Mesothelial cell of epicardium (in vitro differentiated cells): Measurements from ENCODE around the gene CES3. TPM values are rescaled to one million over a fixed set of nuclear protein-coding genes. Genes with fewer than 3 reads are reported as not detected.
"Not testable (repeated sequence)": the region's sequence is repeated elsewhere in the genome, so short reads cannot be mapped to it uniquely, and the experiment has no call there.

Experiments
- DNase-seq, 2 experiments: peaks; one replicate each; pipeline ENCODE4 v3.0.0; 2021; ENCODE audit warnings: low spot score in 2 of 2; ENCODE audit not compliant: unreplicated experiment in 2 of 2
- H3K27ac Mint-ChIP-seq: 2 replicates; pipeline ENCODE4 v1.8.0; 2021; ENCODE audit warnings: mixed read lengths
- H3K27me3 Mint-ChIP-seq: 2 replicates; pipeline ENCODE4 v1.8.0; 2021; ENCODE audit warnings: low read depth, mixed read lengths
- H3K36me3 Mint-ChIP-seq: 2 replicates; pipeline ENCODE4 v1.8.0; 2021; ENCODE audit warnings: mixed read lengths
- H3K4me1 Mint-ChIP-seq: 2 replicates; pipeline ENCODE4 v1.8.0; 2021; ENCODE audit warnings: mixed read lengths
- H3K4me3 Mint-ChIP-seq: 2 replicates; pipeline ENCODE4 v1.8.0; 2021; ENCODE audit warnings: mild to moderate bottlenecking, moderate library complexity, mixed read lengths
- H3K9me3 Mint-ChIP-seq: 2 replicates; pipeline ENCODE4 v1.8.0; 2021; ENCODE audit warnings: mixed read lengths
- CTCF ChIP-seq: fragments of 200-600 bp; sonication (generic); IDR thresholded peaks from one replicate; pipeline ENCODE4 v1.5.0; 2021; ENCODE audit warnings: antibody characterized with exemption; ENCODE audit not compliant: unreplicated experiment
- total RNA-seq: library from RNA; stranded (reverse); gene quantifications from 3 replicates; pipeline ENCODE4 v1.2.1, GENCODE V29; 2021

The CES3 gene
- total RNA-seq, 1 donor from 2014 or later, result 5.1 TPM

DNA sequence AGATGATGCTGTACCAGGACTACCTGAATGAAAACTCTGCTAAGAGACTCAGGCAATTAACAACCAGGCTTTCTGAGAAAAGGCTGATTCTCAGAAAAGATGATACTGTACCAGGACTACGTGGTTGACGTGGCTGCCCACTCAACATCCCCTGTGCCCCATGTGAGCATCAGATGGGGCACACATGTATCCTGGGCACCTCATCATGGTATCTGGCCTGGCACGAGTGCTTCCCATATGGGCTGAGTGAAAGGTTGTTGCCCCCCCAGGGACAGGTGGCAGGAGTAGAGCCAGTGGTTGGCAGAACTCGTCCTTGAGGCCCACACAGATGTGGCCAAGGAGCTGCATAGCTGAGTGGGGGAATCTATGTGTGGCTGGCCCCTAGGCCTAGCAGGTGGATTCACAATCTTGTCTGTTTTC, 23.8 kb downstream of the CES3 start:
- no peak for DNase-seq
- Mint-ChIP-seq H3K27me3 (peaks cover 10% of the 10 kb centered on the region), H3K9me3 (no peaks in the 10 kb centered on the region), H3K4me3 (no peak overlapping the region), H3K36me3 (no peaks in the 10 kb centered on the region), H3K27ac (no peak overlapping the region), H3K4me1 (no peaks in the 10 kb centered on the region)
- no peak for TF ChIP-seq CTCF

DNA sequence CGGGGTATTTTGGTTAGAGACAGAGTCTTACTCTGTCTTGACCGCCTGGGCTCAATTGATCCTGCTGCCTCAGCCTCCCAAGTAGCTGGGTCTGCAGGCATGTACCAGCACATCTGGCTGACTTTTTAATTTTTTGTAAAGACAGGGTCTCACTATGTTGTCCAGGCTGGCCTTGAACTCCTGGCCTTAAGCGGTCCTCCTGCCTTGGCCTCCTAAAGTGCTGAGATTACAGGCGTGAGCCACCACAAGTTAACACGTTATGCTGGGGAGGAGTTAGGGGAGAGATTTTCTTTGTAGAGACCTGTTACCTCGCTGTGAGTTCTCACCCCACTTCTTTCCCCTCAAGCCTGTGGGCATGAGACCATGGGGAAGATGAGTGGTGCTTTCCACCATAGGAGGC, 25.5 kb downstream of the CES3 start:
- H3K4me3 Mint-ChIP-seq, result no peak overlapping the region
- peaks cover 3% of the 10 kb centered on the region for H3K27me3 Mint-ChIP-seq
- TF ChIP-seq CTCF, result no peak
- H3K27ac Mint-ChIP-seq, result no peak overlapping the region
- H3K4me1 Mint-ChIP-seq, result no peaks in the 10 kb centered on the region
- H3K36me3 Mint-ChIP-seq, result no peaks in the 10 kb centered on the region
- no peak for DNase-seq
- no peaks in the 10 kb centered on the region for H3K9me3 Mint-ChIP-seq

DNA sequence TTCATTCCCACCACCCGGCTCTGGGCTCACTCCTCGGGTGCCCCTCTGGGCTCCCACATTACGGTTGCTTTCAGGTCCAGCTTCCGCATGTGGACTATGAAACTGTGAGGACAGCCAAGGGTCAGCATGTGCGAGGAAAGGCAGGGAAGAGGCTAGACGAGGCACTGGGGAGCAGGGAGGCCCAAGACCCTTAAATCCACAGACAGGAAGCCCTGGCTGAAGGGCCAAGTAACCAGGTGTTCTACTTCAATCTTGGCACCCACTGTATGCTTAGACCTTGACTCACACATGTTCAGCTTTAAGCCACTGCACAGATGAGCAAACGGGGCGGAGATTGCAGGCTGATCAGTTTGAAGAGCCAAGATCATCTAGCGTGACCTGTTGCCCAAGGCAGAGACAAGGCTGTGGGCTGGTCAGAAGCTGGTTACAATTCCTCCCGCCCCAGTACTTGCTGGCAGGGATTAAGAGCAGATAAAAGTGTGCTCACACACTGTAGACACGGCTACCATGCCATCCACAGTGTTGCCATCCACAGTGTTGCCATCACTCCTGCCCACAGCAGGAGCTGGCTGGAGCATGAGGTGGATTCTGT, 27.2 kb downstream of the CES3 start, which contains the start of gene CES4A:
Gene CES4A, plus strand, starts transcription at position 393 of the 592 bp plus-strand sequence. Its CDS starts 184 bp downstream, at position 577.
- H3K4me1 Mint-ChIP-seq, result no peaks in the 10 kb centered on the region
- H3K9me3 Mint-ChIP-seq, result no peaks in the 10 kb centered on the region
- H3K36me3 Mint-ChIP-seq, result no peaks in the 10 kb centered on the region
- no peak for DNase-seq
- TF ChIP-seq CTCF, result no peak
- no peak within 1 kb of the TSS for H3K4me3 Mint-ChIP-seq
- H3K27me3 Mint-ChIP-seq, result peaks cover 2% of the 10 kb centered on the region
- no peak within 1 kb of the TSS for H3K27ac Mint-ChIP-seq

DNA sequence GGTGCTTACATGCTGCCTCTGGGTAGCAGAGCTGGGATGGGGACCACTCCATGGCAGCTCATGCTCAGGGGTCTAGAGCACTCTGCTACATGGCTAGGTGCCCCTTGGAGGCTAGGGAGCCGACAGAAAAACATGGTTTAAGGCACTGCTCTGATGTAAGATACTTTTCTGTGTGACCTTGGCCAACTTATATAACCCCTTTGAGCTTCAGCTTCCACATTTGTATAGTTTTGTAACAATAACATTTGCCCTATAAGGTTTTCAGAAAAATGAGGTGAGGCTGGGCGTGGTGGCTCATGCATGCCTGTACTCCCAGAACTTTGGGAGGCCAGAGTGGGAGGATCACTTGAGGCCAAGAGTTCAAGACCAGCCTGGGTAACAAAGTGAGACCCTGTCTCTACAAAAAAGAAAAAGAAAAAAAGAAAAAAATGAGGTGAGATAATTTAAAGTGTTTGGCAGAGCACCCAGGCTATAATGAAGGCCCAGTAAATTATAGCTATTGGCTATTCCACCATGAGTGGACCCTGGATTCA, 30.5 kb downstream of the CES3 start:
- peaks cover 2% of the 10 kb centered on the region for H3K27me3 Mint-ChIP-seq
- no peak for TF ChIP-seq CTCF
- no peak overlapping the region for H3K4me3 Mint-ChIP-seq
- no peaks in the 10 kb centered on the region for H3K36me3 Mint-ChIP-seq
- H3K9me3 Mint-ChIP-seq, result no peaks in the 10 kb centered on the region
- no peak for DNase-seq
- H3K4me1 Mint-ChIP-seq, result no peaks in the 10 kb centered on the region
- H3K27ac Mint-ChIP-seq, result no peak overlapping the region

- H3K27me3 Mint-ChIP-seq, result peaks cover 10% of the 10 kb centered on the region
- H3K27ac Mint-ChIP-seq, H3K9me3 Mint-ChIP-seq, H3K4me1 Mint-ChIP-seq, DNase-seq, H3K36me3 Mint-ChIP-seq, H3K4me3 Mint-ChIP-seq: not testable (repeated sequence)
Measured at GRCh38 chr16:66993558-66993957, 32.5 kb downstream of the CES3 start.

- Mint-ChIP-seq H3K36me3 (no peaks in the 10 kb centered on the region), H3K27me3 (peaks cover 27% of the 10 kb centered on the region), H3K27ac (no peak overlapping the region), H3K9me3 (no peaks in the 10 kb centered on the region), H3K4me3 (no peak overlapping the region), H3K4me1 (peaks cover 7% of the 10 kb centered on the region)
- DNase-seq, result no peak
- no peak for TF ChIP-seq CTCF
Measured at GRCh38 chr16:66996324-66996982, 35.4 kb downstream of the CES3 start.
